HL-60 (cell line): ENCODE measurements around the gene CERS1.

Experiments
- DNase-seq, 2 experiments: peaks; one replicate each; pipeline ENCODE4 v3.0.0-alpha.2; 2010 to 2020; ENCODE audit warnings: low read depth in 1 of 2, low spot score in 1 of 2
- H3K27ac ChIP-seq: fragments of 250-450 bp; sonication (Bioruptor Pico); replicated peaks from 2 replicates; pipeline ENCODE4 v1.5.1; 2020; ENCODE audit warnings: mild to moderate bottlenecking, moderate library complexity
- H3K27me3 ChIP-seq: fragments of 250-450 bp; sonication (Bioruptor Pico); 2 replicates; pipeline ENCODE4 v1.5.1; 2021; ENCODE audit warnings: mild to moderate bottlenecking, moderate library complexity; ENCODE audit not compliant: insufficient read depth, poor library complexity, severe bottlenecking
- H3K4me3 ChIP-seq: replicated peaks from 2 replicates; pipeline ENCODE4 v1.5.1; 2011; ENCODE audit warnings: mild to moderate bottlenecking, control low read depth, low read length; ENCODE audit not compliant: insufficient read depth
- GABPA ChIP-seq: IDR thresholded peaks from 2 replicates; pipeline ENCODE4 v1.6.1; 2012; ENCODE audit warnings: low read depth
- POLR2AphosphoS5 ChIP-seq: IDR thresholded peaks from 2 replicates; pipeline ENCODE4 v1.6.1; 2012; ENCODE audit warnings: low read depth
- SPI1 ChIP-seq: IDR thresholded peaks from 2 replicates; pipeline ENCODE4 v1.6.1; 2012; ENCODE audit warnings: low read depth, mild to moderate bottlenecking, borderline replicate concordance
- TF ChIP-seq, protein P1 (sequence below): IDR thresholded peaks from one replicate; pipeline ENCODE4 v1.5.1; 2011; ENCODE audit warnings: low read length, control low read depth, inconsistent platforms; ENCODE audit not compliant: insufficient read depth
- TF ChIP-seq, protein P2 (sequence below): IDR thresholded peaks from 2 replicates; pipeline ENCODE4 v1.6.1; 2012; ENCODE audit warnings: low read depth; ENCODE audit not compliant: insufficient replicate concordance

CERS1 gene

DNA sequence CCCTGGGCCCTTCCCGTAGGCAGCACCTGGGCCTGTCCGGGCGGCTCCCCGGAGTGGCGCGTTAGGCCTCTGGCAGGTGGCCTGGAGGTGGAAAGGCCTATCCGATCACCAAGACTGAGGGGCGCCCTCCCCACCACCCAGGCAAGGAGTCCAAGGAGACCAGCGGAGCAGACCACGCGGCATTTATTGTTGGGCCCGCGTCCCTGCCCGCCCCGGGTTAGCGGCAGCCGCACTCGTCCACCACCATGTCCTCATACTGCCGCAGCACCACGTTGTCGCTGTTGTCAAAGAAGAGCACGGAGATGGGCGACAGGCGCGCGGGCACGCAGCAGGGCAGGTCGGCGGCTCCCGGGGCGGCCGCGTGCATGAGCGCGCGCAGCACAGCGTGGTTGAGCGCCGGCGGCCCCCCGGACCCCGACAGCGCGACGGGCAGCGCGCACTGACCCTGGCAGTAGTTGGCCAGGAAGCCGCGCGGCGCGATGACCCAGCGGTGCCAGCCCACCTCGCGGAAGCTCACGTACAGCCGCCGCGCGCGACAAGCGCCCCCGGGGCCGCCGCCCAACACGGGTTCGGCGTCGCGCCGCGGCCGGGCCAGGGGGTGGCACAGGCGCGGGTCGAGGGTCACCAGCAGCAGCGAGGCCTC lies 27.5 kb downstream of the CERS1 start:
- peak; percentile 40; the same call in 1 of the 2 replicates for TF ChIP-seq POLR2AphosphoS5
- TF ChIP-seq, protein P1, sequence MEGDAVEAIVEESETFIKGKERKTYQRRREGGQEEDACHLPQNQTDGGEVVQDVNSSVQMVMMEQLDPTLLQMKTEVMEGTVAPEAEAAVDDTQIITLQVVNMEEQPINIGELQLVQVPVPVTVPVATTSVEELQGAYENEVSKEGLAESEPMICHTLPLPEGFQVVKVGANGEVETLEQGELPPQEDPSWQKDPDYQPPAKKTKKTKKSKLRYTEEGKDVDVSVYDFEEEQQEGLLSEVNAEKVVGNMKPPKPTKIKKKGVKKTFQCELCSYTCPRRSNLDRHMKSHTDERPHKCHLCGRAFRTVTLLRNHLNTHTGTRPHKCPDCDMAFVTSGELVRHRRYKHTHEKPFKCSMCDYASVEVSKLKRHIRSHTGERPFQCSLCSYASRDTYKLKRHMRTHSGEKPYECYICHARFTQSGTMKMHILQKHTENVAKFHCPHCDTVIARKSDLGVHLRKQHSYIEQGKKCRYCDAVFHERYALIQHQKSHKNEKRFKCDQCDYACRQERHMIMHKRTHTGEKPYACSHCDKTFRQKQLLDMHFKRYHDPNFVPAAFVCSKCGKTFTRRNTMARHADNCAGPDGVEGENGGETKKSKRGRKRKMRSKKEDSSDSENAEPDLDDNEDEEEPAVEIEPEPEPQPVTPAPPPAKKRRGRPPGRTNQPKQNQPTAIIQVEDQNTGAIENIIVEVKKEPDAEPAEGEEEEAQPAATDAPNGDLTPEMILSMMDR = no peak
- TF ChIP-seq, protein P2, sequence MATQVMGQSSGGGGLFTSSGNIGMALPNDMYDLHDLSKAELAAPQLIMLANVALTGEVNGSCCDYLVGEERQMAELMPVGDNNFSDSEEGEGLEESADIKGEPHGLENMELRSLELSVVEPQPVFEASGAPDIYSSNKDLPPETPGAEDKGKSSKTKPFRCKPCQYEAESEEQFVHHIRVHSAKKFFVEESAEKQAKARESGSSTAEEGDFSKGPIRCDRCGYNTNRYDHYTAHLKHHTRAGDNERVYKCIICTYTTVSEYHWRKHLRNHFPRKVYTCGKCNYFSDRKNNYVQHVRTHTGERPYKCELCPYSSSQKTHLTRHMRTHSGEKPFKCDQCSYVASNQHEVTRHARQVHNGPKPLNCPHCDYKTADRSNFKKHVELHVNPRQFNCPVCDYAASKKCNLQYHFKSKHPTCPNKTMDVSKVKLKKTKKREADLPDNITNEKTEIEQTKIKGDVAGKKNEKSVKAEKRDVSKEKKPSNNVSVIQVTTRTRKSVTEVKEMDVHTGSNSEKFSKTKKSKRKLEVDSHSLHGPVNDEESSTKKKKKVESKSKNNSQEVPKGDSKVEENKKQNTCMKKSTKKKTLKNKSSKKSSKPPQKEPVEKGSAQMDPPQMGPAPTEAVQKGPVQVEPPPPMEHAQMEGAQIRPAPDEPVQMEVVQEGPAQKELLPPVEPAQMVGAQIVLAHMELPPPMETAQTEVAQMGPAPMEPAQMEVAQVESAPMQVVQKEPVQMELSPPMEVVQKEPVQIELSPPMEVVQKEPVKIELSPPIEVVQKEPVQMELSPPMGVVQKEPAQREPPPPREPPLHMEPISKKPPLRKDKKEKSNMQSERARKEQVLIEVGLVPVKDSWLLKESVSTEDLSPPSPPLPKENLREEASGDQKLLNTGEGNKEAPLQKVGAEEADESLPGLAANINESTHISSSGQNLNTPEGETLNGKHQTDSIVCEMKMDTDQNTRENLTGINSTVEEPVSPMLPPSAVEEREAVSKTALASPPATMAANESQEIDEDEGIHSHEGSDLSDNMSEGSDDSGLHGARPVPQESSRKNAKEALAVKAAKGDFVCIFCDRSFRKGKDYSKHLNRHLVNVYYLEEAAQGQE = no peak
- peak overlapping the region; percentile 10 for H3K4me3 ChIP-seq
- no peak overlapping the region for H3K27ac ChIP-seq
- DNase-seq = peak in 1 of 2 experiments; percentile 57
- H3K27me3 ChIP-seq = peaks cover 5% of the 10 kb centered on the region

DNA sequence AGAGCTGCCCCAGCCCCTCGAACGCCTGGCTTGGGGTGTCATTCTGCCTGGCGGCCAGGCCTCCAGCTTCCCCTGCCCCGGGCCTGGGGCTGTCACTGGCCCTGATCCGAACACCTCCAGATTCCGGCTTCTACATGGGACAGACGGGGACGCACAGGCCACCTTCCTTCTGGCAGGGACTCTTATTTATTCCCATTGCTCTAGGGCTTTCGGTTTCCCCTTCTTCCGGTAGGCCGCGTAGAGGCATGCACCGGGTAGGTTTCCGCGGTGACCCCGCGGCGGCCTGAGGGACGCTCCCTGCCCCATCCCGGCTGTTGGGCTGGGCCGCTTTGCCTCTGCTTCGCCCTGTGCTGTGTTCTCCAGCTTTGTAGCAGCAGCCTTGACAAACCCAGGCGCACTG lies 28.2 kb downstream of the CERS1 start:
- H3K27ac ChIP-seq = no peak overlapping the region
- H3K27me3 ChIP-seq = peaks cover 5% of the 10 kb centered on the region
- no peak for DNase-seq
- no peak overlapping the region for H3K4me3 ChIP-seq
- TF ChIP-seq GABPA (no peak), SPI1 (no peak), POLR2AphosphoS5 (no peak)
- TF ChIP-seq, protein P2 = no peak
- TF ChIP-seq, protein P1 = no peak

DNA sequence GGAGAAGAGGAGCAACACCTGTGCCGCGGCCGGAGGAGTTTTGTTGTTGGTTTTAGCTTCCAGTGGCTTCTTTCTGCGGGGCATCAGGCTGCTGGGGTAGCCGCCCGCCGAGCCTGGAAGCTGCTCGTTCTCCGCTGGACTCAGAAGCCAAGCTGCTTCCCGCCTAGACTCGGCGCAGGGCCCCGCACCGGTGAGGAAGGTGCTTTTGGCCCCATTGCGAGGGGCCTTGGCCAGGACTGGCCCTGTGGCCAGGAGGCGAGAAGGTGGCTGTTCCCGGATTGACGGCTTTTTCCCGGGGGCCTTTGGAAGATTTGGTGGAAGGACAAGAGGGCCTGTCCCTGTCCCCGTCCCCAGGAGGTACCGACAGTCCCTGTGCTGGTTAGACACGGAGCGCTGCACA lies 28.8 kb downstream of the CERS1 start:
- Histone ChIP-seq H3K27ac (no peak overlapping the region), H3K27me3 (peaks cover 5% of the 10 kb centered on the region), H3K4me3 (no peak overlapping the region)
- no peak for TF ChIP-seq POLR2AphosphoS5
- no peak for TF ChIP-seq SPI1
- TF ChIP-seq, protein P2 = no peak
- TF ChIP-seq, protein P1 = no peak
- TF ChIP-seq GABPA = no peak
- DNase-seq = no peak
